Hepatocyte (in vitro differentiated cells): ENCODE data around the gene CLBA1.

Experiments
- EZH2 ChIP-seq: fragments of 200-600 bp; sonication (generic); IDR thresholded peaks from 2 replicates; pipeline ENCODE4 v1.6.1; 2016; ENCODE audit warnings: antibody characterized with exemption, mild to moderate bottlenecking, borderline replicate concordance
- EZH2phosphoT487 ChIP-seq: fragments of 200-600 bp; sonication (generic); IDR thresholded peaks from one replicate; pipeline ENCODE4 v1.6.1; 2018; ENCODE audit warnings: antibody characterized with exemption, mild to moderate bottlenecking, low read depth, moderate library complexity; ENCODE audit not compliant: unreplicated experiment, severe bottlenecking
- TF ChIP-seq, protein P1 (sequence below): fragments of 200-600 bp; sonication (generic); IDR thresholded peaks from 2 replicates; pipeline ENCODE4 v1.5.1; 2016; ENCODE audit warnings: antibody characterized with exemption, mild to moderate bottlenecking; ENCODE audit not compliant: poor library complexity

DNA sequence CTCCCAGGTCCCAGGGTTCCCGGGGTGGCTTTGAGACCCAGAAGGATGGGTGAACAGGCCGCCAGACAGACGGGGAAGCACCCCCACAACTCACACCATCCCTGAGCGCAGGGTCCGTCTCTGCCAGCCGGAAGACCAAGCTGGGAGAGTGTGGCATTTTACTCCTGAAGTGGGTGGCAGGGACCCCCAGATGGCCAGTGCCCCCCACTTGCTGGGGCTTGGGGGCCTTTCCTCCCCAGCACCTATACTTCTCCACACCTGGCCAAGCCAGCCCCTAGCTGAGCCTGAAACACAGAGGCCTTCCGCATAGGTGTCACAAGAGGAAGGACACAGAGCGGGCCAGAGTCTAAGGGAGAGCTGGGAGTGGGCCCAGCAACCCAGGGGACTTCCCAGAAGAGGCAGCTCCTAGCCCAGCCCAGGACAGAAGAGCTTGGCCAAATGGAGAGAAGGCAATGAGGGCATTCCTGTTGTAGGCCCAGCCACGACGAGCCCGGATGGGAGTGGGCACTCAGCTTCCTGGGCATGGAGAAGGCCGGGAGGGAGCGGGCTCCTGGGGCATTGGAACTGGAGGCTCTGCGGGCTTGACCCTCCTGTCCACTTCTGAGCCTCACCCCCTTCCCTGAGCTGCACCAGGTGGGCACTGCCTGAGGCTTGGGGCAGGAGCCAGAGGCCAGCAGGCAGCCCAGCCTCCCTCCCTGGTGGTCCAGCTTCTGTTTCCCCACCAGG lies 10.8 kb upstream of the CLBA1 start:
- TF ChIP-seq, protein P1, sequence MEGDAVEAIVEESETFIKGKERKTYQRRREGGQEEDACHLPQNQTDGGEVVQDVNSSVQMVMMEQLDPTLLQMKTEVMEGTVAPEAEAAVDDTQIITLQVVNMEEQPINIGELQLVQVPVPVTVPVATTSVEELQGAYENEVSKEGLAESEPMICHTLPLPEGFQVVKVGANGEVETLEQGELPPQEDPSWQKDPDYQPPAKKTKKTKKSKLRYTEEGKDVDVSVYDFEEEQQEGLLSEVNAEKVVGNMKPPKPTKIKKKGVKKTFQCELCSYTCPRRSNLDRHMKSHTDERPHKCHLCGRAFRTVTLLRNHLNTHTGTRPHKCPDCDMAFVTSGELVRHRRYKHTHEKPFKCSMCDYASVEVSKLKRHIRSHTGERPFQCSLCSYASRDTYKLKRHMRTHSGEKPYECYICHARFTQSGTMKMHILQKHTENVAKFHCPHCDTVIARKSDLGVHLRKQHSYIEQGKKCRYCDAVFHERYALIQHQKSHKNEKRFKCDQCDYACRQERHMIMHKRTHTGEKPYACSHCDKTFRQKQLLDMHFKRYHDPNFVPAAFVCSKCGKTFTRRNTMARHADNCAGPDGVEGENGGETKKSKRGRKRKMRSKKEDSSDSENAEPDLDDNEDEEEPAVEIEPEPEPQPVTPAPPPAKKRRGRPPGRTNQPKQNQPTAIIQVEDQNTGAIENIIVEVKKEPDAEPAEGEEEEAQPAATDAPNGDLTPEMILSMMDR = no peak
- no peak for TF ChIP-seq EZH2
- TF ChIP-seq EZH2phosphoT487 = no peak
